Measurements from ENCODE around the gene TBC1D22B. TPM values are rescaled to one million over a fixed set of nuclear protein-coding genes. Genes with fewer than 3 reads are reported as not detected.

The TBC1D22B gene
- total and polyA plus RNA-seq, 9 of the 15 experiments (the other 6 are each of a cell fraction or from before 2014, with no cell fraction given), result 4.8 to 24.2 (median 13.5) TPM

- TF ChIP-seq ZNF592 (IDR thresholded peaks at IDR 0.05) (0 out of 2 replicates have a peak, but pooled peaks have one; percentile 73), RBBP5 (IDR thresholded peaks at IDR 0.05; ENCODE audit: borderline replicate concordance, insufficient read depth, low read length, poor library complexity, severe bottlenecking) (peak; percentile 92), SPI1 (IDR thresholded peaks at IDR 0.05; ENCODE audit: borderline replicate concordance, low read depth, low read length) (no peak), KAT2B (IDR thresholded peaks at IDR 0.05; ENCODE audit: low read depth, low read length) (no peak), HDAC1 (IDR thresholded peaks at IDR 0.05) (peak in 1 of 2 experiments; percentile 79; a peak in 2 of 4 replicates), LCOR (CRISPR knock-in tag; IDR thresholded peaks at IDR 0.05) (peak; percentile 89), ZNF764 (CRISPR knock-in tag; IDR thresholded peaks at IDR 0.05; ENCODE audit: low read depth) (peak; percentile 57; the same call in 1 of the 2 replicates), ZNF263 (CRISPR knock-in tag; IDR thresholded peaks at IDR 0.05; ENCODE audit: borderline replicate concordance) (no peak; the same call in 1 of the 2 replicates), ZNF561 (CRISPR knock-in tag; conservative IDR thresholded peaks at IDR 0.05) (0 out of 2 replicates have a peak, but pooled peaks have one; percentile 43), GABPB2 (CRISPR knock-in tag; conservative IDR thresholded peaks at IDR 0.05) (no peak), ZC3H11A (IDR thresholded peaks at IDR 0.05; ENCODE audit: low read depth, low read length) (no peak), NFE2L1 (tag; IDR thresholded peaks at IDR 0.05; ENCODE audit: borderline replicate concordance, low read depth) (no peak), CEBPB (tag; IDR thresholded peaks at IDR 0.05) (no peak), MEIS2 (IDR thresholded peaks at IDR 0.05; ENCODE audit: partially characterized antibody) (no peak), PHF21A (IDR thresholded peaks at IDR 0.05; ENCODE audit: borderline replicate concordance, low read depth) (no peak), ZNF780A (CRISPR knock-in tag; IDR thresholded peaks at IDR 0.05) (no peak)
- TF ChIP-seq, protein P1, sequence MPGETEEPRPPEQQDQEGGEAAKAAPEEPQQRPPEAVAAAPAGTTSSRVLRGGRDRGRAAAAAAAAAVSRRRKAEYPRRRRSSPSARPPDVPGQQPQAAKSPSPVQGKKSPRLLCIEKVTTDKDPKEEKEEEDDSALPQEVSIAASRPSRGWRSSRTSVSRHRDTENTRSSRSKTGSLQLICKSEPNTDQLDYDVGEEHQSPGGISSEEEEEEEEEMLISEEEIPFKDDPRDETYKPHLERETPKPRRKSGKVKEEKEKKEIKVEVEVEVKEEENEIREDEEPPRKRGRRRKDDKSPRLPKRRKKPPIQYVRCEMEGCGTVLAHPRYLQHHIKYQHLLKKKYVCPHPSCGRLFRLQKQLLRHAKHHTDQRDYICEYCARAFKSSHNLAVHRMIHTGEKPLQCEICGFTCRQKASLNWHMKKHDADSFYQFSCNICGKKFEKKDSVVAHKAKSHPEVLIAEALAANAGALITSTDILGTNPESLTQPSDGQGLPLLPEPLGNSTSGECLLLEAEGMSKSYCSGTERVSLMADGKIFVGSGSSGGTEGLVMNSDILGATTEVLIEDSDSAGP (CRISPR knock-in tag; IDR thresholded peaks at IDR 0.05), result peak; percentile 67; the same call in 1 of the 2 replicates
- TF ChIP-seq, protein P2, sequence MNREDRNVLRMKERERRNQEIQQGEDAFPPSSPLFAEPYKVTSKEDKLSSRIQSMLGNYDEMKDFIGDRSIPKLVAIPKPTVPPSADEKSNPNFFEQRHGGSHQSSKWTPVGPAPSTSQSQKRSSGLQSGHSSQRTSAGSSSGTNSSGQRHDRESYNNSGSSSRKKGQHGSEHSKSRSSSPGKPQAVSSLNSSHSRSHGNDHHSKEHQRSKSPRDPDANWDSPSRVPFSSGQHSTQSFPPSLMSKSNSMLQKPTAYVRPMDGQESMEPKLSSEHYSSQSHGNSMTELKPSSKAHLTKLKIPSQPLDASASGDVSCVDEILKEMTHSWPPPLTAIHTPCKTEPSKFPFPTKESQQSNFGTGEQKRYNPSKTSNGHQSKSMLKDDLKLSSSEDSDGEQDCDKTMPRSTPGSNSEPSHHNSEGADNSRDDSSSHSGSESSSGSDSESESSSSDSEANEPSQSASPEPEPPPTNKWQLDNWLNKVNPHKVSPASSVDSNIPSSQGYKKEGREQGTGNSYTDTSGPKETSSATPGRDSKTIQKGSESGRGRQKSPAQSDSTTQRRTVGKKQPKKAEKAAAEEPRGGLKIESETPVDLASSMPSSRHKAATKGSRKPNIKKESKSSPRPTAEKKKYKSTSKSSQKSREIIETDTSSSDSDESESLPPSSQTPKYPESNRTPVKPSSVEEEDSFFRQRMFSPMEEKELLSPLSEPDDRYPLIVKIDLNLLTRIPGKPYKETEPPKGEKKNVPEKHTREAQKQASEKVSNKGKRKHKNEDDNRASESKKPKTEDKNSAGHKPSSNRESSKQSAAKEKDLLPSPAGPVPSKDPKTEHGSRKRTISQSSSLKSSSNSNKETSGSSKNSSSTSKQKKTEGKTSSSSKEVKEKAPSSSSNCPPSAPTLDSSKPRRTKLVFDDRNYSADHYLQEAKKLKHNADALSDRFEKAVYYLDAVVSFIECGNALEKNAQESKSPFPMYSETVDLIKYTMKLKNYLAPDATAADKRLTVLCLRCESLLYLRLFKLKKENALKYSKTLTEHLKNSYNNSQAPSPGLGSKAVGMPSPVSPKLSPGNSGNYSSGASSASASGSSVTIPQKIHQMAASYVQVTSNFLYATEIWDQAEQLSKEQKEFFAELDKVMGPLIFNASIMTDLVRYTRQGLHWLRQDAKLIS (CRISPR knock-in tag; IDR thresholded peaks at IDR 0.05), result peak; percentile 95
These were observed at the start of gene TBC1D22B, which contains the start of gene TMEM217 (continued) for GRCh38 chr6:37257634-37258404.
